ENCODE results near the gene CLCN5.

DNA sequence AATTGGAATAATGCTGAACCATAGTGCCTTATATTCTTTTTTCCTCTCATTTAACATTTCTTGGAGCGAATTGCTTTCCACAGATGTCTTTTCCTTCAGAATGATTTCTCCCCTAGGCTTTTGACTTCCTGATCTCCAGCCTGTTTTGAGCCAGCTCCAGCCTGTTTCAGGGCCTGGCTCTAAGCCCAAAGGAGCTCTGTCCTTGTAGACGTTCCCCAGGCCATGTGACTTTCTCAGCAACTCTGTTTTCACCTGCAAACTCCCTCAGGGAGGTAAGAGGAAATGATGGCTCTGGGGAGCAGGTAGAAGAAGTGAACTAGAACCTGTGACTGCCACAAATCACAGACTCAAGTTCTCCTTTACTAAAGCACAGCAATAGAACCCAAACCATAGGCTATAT, 189.3 kb downstream of the CLCN5 start:
- TF ChIP-seq, protein P1, sequence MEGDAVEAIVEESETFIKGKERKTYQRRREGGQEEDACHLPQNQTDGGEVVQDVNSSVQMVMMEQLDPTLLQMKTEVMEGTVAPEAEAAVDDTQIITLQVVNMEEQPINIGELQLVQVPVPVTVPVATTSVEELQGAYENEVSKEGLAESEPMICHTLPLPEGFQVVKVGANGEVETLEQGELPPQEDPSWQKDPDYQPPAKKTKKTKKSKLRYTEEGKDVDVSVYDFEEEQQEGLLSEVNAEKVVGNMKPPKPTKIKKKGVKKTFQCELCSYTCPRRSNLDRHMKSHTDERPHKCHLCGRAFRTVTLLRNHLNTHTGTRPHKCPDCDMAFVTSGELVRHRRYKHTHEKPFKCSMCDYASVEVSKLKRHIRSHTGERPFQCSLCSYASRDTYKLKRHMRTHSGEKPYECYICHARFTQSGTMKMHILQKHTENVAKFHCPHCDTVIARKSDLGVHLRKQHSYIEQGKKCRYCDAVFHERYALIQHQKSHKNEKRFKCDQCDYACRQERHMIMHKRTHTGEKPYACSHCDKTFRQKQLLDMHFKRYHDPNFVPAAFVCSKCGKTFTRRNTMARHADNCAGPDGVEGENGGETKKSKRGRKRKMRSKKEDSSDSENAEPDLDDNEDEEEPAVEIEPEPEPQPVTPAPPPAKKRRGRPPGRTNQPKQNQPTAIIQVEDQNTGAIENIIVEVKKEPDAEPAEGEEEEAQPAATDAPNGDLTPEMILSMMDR (IDR thresholded peaks at IDR 0.05), result no peak
- TF ChIP-seq POLR2A (IDR thresholded peaks at IDR 0.05) (no peak), POLR2AphosphoS5 (IDR thresholded peaks at IDR 0.05) (no peak)

Measured in prostate gland (tissue), 2 donors.